GM19328 (cell line): ENCODE results near the gene ZNF646.

ENCODE experiments used
- ATAC-seq: cut with Tn5 transposase; IDR thresholded peaks from one replicate; pipeline ENCODE4 v1.9.1; 2021; ENCODE audit warnings: mild to moderate bottlenecking, moderate library complexity; ENCODE audit not compliant: unreplicated experiment

The ZNF646 gene

DNA sequence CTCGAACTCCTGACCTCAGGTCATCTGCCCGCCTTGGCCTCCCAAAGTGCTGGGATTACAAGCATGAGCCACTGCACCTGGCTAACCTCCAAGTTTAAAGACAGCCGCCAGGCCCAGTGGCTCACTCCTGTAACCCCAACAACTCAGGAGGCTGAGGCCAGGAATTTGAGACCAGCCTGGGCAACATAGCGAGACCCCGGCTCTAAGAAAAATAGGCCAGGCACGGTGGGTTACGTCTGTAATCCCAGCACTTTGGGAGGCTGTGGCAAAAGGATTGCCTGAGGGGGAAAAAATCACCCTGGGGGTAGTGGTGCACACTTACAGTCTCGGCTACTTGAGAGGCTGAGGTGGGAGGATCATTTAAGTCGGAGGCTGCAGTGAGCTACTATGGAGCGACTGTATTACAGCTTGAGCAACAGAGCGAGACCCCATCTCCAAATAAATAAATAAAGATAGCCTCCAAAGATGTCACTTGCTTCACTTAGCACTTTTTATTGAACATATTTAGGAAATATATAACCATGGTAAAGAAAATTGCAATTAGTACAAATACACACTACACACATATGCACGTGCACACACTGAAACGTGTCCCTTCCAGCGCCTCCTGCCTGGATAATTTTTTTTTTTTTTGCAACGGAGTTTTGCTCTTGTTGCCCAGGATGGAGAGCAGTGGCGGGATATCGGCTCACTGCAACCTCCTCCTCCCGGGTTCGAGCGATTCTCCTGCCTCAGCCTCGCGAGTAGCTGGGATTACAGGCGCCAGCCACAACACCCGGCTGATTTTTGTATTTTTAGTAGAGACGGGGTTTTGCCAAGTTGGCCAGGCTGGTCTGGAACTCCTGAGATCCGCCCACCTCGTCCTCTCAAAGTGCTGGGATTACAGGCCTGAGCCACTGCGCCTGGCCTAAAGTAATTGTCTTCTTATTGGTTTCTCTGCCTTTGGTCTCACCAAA is 32.6 kb downstream of the ZNF646 start:
- ATAC-seq: no peak

DNA sequence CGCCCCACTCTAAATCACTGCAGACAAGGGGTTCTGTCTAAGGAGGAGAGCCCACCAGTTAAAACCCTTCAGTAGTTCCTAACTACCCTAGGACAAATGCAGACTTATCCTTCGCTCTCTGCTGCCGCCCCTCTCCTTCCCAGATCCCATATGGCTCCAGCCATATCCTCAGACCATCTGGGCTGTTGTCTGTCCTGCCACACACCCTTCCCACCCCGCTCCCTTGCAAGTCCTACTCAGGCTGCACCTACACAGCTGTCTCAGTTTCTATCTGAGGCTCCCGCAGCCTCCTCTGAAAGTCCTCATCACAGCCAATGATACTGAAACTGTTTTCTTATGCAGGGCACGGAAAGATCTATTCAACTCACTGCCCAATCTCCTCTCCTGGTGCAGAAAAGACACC is 33.2 kb downstream of the ZNF646 start:
- ATAC-seq: no peak

DNA sequence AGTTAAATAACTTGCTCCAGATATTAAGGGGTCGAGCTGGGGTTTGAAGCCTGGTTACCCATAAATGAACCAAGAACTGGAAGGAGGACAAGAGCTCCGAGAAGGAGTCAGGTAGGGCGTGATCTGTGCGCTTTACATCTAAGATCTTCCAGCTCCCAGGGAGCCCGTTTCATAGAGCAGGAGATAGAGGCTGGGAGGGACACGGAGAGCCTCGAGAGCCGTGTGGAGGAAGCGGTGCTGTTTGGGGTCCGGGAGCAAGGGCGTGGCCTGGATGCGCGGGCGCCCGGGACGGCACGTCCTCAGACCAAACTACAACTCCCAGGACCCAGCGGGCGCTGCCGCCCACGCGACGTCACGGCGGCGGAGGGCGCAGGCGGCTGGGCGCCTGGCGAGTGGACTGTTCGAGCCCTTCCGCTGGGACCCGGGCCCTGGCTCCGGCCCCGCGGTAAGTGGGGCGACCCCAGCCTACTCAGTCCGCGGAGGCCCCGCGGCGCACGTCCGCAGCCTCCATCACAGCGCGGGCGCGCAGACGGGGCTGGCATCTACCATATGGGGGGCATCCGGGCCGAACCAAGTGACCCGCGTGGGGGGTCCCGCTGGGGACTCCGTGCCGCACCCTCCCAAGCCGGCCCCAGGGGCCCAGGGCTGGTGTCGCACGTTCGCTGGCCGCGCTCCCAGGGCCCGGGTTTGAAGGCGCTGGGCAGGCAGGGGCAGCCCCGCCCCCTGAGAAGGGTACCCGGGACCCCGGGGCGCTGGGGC is 34.0 kb downstream of the ZNF646 start, which contains the start of gene BCKDK:
BCKDK (plus strand) TSS at position 352 of the 759 bp plus-strand sequence. CDS start 838 bp downstream, outside the sequence.
- peak; percentile 84 for ATAC-seq

DNA sequence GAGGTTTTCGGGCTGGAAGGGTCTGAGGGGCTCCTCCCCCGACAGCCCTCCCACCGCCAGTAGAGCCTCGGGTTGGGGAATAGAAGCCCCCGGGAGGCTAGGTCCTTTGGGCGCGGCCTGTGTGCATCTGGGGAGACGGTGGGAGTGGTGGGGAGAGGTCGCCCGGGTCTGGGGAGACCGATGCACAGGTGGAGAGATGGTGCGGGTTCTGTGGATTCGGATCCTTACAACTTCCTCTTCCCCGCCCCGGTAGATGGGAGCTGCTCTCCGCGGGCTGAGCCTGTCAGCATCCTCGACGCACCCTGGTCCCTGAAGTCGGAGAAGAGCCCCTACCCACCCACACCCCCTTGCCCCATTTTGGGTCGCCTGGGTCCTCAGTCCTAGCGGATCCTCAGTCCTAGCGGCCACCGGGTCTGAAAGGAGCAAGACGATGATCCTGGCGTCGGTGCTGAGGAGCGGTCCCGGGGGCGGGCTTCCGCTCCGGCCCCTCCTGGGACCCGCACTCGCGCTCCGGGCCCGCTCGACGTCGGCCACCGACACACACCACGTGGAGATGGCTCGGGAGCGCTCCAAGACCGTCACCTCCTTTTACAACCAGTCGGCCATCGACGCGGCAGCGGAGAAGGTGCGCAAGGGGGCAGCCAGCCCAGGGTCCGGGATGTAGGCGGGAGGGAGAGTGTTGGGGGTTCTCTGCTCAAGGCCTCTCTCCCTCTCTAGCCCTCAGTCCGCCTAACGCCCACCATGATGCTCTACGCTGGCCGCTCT is 34.8 kb downstream of the ZNF646 start:
- ATAC-seq: no peak

DNA sequence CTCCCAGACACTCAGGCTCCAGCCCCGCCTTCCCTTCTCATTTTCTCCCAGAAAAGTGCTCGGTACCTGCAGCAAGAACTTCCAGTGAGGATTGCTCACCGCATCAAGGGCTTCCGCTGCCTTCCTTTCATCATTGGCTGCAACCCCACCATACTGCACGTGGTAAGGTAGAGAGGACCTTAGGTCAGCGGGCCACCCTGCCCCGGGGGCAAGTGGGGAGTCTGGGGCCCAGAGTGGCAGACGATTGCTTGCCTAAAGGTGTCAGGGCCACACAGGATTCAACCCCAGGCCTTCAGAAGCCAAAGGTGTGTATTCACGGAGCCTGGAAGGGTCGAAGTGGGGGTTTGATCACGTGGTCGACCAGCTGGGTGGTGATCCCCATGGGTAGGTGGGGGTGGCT is 35.4 kb downstream of the ZNF646 start:
- ATAC-seq: no peak

DNA sequence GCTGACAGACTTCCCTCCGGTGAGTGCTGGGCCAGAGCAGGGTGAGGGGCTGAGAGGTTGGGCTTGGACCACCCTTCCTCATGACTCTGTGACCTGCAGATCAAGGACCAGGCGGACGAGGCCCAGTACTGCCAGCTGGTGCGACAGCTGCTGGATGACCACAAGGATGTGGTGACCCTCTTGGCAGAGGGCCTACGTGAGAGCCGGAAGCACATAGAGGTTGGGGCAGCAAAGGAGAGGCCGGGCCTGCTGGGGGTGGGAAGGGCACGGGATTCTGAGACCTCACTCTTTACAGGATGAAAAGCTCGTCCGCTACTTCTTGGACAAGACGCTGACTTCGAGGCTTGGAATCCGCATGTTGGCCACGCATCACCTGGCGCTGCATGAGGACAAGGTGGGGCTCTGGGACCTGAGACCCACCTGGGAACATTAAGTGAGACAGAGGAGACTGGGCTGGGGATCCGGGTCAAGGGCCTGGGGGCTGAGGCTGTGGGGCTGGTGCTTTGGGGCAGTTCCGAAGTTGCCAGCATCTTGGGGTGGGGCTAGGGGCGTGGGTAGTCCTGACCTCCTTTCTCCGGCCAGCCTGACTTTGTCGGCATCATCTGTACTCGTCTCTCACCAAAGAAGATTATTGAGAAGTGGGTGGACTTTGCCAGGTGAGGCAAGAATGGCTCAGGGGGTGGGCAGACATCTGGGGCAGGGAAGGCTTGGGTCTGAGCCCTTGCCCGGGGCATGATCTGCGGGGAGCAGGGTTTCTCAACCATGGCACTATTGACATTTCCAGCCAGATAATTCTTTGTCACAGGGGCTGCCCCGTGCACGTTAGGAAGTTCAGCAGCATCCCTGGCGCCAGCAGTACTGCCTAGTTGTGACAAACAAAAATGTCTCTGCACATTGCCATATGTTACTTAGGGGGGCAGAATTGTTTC is 36.1 kb downstream of the ZNF646 start:
- no peak for ATAC-seq

DNA sequence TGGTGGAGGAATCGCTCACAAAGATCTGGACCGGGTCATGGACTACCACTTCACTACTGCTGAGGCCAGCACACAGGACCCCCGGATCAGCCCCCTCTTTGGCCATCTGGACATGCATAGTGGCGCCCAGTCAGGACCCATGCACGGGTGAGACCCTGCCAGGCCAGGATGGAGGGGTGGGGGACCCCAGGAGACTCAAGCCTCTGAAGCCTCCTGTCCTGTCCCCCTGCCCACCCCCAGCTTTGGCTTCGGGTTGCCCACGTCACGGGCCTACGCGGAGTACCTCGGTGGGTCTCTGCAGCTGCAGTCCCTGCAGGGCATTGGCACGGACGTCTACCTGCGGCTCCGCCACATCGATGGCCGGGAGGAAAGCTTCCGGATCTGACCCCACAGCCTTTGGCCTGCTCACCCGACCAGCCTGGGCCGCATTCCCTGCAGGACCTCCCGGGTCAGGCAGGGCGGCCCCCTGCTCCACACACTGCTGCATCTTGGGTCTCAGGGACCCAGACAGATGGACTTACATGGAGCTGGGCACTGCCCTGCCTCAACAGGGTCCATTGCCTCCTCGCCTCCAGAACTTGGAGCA is 37.8 kb downstream of the ZNF646 start:
- ATAC-seq: no peak

DNA sequence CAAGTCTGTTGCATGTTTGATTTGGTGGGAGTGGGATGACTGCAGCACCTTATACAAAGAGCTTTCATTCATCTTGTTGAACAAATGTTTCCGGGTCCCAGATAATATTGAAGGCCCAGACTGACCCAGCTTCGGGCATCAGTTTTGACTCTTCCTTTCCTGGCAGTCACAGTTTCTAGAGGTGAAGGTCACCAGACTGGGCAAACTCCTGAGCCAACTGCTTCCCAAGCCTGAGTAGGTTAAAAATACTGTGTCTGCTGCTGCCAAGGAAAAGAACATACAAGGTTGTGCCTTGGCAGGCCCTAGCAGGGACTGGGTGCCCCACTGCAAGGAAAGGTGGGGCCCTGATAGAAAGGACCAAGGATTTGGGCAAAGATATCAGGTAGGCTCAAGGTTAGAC is 38.5 kb downstream of the ZNF646 start:
- no peak for ATAC-seq

DNA sequence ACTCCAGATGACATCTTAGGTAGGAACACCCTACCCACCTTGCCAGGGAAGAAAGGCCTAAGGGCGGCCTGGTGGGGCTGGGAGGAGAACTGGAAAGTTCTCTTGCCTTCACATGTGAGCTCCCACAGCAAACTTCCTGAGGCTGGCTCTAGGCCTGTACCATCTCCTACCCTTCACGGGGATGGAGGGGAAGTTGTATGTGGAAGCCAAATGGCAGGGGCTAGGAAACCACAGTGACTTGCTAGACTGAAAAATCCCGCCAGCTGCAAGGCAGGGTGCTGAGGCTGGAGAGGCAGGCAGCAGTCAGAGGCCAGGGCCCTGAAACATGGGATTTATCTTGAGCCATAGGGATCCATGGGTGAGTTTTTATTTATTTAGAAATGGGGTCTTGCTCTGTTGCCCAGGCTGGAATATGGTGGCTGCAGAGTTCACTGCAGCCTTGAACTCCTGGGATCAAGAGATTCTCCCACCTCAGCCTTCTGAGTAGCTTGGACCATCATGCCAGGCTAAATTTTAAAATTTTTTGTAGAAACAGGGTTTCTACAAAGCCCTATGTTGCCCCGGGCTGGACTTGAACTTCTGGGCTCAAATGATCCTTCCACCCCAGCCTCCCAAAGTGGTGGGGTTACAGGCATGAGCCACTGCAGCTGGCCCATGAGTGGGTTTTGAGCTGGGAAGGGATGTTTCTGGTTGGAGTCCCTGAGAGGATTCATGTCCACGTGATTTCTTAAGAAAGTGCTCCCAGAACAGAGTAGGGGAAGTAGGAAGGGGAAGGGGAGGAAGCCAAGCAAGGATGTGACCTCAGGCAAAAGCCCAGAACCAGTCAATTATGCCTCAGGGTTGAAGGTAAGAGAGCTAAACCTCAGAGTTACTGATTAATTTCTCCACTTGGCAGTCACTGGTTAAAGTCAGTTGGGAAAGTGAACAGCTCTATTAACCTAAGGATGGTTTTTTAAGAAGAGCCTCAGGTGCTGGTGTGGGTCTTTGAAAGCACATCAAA is 39.2 kb downstream of the ZNF646 start:
- ATAC-seq: no peak

DNA sequence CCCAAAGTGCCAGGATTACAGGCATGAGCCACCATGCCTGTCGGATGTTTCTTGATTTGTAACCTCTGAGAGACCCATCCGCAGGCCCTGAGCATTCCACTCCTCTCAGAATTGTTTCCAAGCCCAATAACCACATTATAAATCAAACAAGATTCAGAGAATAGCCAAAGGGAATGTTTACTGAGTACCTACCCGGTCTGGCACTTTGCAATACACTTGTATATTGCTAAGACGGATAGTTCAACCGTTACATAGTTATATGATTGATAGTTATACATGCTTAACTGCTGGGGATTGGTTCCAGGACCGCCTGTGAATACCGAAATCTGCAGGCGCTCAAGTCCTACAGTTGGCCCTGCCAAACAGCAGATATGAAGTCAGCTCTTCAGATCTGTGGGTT is 40.2 kb downstream of the ZNF646 start:
- ATAC-seq: no peak

DNA sequence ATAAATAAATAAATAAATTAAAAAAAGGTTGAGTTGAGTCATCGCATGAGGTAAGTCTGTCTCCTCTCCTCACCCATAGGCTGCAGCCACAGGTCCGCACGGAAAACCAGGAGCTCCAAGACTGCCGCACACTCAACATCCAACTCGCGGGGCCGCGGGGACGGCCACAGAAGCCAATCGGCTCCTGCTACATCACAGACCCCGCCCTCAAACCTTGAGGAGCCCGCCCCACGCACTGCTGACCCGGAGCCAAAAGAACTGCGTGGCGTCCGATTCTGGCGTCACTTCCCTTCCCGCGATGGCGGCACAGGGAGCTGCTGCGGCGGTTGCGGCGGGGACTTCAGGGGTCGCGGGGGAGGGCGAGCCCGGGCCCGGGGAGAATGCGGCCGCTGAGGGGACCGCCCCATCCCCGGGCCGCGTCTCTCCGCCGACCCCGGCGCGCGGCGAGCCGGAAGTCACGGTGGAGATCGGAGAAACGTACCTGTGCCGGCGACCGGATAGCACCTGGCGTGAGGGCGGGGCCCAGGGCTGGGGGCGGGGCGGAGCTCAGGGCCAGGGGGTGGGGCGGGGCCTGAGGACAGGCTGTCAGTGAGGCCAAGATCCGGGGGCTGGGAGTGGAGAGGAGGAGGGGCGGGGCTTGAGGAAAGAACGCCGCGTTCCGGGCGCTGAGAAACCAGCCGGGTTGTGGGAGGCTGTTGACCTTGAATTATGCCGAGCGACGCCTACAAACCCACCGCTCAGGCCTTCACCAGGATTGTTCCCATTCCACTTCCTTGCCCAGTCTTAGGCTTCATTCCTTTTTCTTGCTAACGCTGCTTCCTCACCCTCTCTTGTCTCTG is 43.4 kb downstream of the ZNF646 start, which contains the start of gene KAT8:
KAT8 (plus strand) TSS at position 281 of the 839 bp plus-strand sequence; CDS start at position 299, 18 bp downstream.
- peak; percentile 89 for ATAC-seq

DNA sequence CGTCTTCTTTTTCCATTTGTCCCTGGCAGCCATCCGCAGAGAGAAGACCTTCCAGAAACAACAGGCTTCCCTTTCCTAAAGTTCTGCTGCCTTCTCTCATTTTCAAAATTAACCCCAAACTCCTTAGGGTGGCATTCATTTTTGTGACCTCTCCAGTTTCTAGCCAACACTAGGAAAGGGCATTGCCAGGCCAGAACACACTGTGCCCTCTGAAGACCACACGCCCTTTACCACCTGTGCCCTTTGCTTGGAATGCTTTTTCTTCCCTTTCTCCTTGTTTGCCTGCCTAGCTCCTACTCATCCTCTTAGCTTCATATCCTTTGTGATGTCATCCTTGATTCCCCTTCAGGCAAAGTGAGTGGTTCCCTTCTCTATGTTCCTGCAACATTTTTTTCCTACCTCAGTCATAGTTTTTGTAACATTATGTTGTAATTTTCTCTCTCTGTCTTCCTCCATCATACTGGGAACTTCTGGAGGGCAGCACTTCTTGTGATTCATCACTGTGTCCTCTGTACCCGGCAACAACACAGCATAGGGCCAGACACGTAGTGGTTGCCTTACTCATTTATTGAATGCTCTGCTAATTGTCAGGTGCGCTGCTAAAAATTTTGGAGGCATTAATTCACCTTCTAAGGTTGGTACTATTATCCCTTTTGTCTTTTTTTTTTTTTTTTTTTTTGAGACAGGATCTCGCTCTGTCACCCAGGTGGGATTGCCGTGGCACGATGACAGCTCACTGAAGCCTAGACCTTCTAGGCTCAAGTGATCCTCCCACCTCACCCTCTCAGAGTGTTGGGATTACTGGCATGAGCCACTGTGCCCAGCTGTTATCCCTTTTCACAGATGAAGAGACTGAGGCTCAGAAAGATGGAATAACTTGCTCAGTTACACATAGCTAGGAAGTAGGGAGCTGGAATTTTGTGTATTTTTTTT is 44.3 kb downstream of the ZNF646 start:
- no peak for ATAC-seq

DNA sequence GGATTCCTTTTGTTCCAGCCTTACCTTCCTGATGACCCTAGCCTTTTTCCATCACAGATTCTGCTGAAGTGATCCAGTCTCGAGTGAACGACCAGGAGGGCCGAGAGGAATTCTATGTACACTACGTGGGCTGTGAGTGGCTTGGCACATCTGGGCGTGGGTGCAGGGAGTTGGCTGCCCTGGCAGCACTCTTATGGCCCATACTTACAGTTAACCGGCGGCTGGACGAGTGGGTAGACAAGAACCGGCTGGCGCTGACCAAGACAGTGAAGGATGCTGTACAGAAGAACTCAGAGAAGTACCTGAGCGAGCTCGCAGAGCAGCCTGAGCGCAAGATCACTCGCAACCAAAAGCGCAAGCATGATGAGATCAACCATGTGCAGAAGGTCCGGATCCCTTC is 45.9 kb downstream of the ZNF646 start:
- no peak for ATAC-seq

DNA sequence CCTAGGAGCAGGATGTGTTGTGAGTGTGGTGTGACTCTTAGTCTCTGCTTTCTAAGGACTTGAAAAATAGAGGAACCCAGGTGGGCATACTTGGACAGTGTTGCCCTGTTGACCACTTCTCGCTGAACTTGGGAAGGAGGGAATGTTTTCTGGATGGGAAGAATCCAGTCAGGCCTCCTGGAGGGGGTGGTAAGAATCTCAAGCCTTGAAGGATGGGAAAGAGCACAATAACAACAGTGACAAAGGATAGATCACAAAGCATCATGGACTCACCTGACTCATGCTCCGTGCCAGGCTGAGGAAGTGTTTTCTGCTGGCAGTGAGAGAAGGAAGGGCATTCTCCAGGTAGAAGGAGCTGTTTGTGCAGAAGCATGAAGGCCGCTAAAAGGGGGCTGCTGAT is 51.6 kb downstream of the ZNF646 start:
- no peak for ATAC-seq

DNA sequence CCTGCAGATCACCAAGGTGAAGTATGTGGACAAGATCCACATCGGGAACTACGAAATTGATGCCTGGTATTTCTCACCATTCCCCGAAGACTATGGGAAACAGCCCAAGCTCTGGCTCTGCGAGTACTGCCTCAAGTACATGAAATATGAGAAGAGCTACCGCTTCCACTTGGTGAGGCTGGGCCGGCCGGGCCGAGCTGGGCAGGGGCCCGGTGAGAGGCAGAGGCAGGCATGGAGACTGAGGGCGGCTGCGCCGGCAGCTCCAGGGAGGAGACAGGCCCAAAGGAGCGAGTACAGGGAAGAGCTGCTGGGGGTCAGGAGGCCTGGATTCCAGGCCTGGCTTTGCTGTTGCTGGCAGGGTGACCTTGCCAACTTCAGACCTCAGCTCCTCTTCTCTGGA is 53.0 kb downstream of the ZNF646 start:
- ATAC-seq: no peak
